GM12865 (cell line): ENCODE measurements around the gene FNDC1.

Experiments
- DNase-seq: peaks from one replicate; pipeline ENCODE4 v3.0.0; 2010; ENCODE audit warnings: low read depth
- H3K4me3 ChIP-seq: 2 replicates; pipeline ENCODE4 v1.5.1; 2011; ENCODE audit warnings: mild to moderate bottlenecking, low read depth, low read length, control low read depth
- TF ChIP-seq, protein P1 (sequence below): IDR thresholded peaks from 2 replicates; pipeline ENCODE4 v1.5.1; 2011; ENCODE audit warnings: low read length, control low read depth, low read depth, inconsistent platforms; ENCODE audit not compliant: insufficient read depth; ENCODE audit errors: missing control alignments

The FNDC1 gene

GRCh38 chr6:159126590-159126989 lies 42.6 kb upstream of the FNDC1 start:
- no peak for DNase-seq
- TF ChIP-seq, protein P1, sequence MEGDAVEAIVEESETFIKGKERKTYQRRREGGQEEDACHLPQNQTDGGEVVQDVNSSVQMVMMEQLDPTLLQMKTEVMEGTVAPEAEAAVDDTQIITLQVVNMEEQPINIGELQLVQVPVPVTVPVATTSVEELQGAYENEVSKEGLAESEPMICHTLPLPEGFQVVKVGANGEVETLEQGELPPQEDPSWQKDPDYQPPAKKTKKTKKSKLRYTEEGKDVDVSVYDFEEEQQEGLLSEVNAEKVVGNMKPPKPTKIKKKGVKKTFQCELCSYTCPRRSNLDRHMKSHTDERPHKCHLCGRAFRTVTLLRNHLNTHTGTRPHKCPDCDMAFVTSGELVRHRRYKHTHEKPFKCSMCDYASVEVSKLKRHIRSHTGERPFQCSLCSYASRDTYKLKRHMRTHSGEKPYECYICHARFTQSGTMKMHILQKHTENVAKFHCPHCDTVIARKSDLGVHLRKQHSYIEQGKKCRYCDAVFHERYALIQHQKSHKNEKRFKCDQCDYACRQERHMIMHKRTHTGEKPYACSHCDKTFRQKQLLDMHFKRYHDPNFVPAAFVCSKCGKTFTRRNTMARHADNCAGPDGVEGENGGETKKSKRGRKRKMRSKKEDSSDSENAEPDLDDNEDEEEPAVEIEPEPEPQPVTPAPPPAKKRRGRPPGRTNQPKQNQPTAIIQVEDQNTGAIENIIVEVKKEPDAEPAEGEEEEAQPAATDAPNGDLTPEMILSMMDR, result no peak
- H3K4me3 ChIP-seq, result no peak overlapping the region

DNA sequence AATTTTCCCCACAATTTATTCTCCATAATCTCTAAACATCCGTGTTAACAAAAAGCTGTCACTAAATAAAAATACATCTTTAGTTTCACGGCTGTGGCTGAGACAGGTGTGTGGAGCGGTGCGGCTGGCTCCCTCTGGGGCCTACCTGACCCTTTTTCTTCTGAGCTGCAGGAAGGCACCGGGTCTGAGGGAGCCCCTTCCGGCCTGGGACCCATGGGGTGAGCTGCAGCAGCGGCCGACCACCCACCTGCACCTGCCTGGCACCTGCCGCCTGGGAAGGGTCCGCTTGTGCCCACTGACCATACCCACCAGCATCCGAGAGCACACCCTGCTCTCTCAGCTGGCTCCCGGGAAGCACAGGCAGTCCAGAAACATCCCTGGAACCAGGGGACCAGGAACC lies 41.5 kb upstream of the FNDC1 start:
- DNase-seq, result no peak
- TF ChIP-seq, protein P1, result no peak
- no peak overlapping the region for H3K4me3 ChIP-seq

DNA sequence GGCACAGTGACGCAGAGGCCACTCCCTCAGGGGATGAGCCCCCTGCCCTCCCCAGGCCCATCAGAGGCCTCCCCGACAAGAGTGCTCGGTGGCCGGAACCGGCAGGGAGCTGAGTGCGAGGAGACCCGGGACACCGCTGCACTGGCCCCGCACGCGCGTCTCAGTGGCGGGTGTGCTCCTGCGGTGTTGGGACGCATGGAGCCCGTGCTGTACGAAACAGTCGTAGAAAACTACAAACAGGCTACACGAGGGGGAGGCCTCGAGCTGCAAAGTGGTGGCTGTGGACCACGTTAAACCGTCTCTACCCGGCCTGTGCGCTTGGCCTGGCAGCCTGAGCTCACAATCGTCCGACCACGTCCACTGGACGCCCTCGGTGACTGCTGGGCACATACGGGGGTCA lies 40.2 kb upstream of the FNDC1 start:
- no peak for DNase-seq

DNA sequence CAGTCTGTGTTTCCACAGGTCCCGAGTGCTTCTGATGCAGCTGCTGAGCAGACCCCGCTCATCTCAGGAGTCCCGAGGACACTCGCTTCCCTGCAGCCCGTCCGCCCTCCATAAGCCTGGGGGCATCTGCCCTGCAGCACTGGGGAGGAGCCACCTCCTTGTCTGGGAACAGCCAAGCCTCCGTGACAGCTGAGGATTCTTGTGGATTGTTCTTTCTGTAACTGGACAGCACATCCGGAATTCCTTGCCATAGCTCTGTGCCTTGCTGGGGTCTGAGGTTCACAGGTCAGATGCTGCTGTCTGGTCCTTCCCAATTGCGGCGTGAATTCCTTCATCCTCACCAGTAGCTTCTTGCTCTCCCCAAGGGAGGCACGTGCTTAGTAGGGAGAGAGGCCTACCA lies 38.4 kb upstream of the FNDC1 start:
- no peak overlapping the region for H3K4me3 ChIP-seq
- DNase-seq, result no peak
- TF ChIP-seq, protein P1, result no peak

More for the DNA sequence above, 40.2 kb upstream of the FNDC1 start:
- TF ChIP-seq, protein P1, result no peak
- no peak overlapping the region for H3K4me3 ChIP-seq

- no peak overlapping the region for H3K4me3 ChIP-seq
These were observed 37.5 kb upstream of the FNDC1 start for GRCh38 chr6:159131709-159132108.

GRCh38 chr6:159132664-159133063 lies 36.5 kb upstream of the FNDC1 start:
- TF ChIP-seq, protein P1, result no peak
- DNase-seq, result no peak
- H3K4me3 ChIP-seq, result no peak overlapping the region

More at GRCh38 chr6:159131709-159132108, 37.5 kb upstream of the FNDC1 start:
- TF ChIP-seq, protein P1, result no peak
- DNase-seq, result no peak

GRCh38 chr6:159134701-159135364 lies 34.4 kb upstream of the FNDC1 start:
- DNase-seq, result peak; percentile 76
- TF ChIP-seq, protein P1, result peak; percentile 98
- H3K4me3 ChIP-seq, result no peak overlapping the region
